ENCODE measurements around the gene LRRC41. TPM values are rescaled to one million over a fixed set of nuclear protein-coding genes. Genes with fewer than 3 reads are reported as not detected.
"Not testable (repeated sequence)": the region's sequence is repeated elsewhere in the genome, so short reads cannot be mapped to it uniquely, and the experiment has no call there.

The LRRC41 gene
- total RNA-seq, 1 experiment from 2014 or later: 101 TPM

- Histone ChIP-seq H3K27me3 (no peaks in the 10 kb centered on the region), H3K36me3 (peaks cover 83% of the 10 kb centered on the region), H3K4me3 (no peak overlapping the region), H3K9me3 (no peaks in the 10 kb centered on the region)
- no peak for DNase-seq
Measured at GRCh38 chr1:46275030-46275337, 28.4 kb downstream of the LRRC41 start.

GRCh38 chr1:46274225-46275029 lies 29.0 kb downstream of the LRRC41 start:
- DNase-seq: no peak
- no peaks in the 10 kb centered on the region for H3K27me3 ChIP-seq
- H3K36me3 ChIP-seq: peaks cover 77% of the 10 kb centered on the region

GRCh38 chr1:46268578-46268977 lies 34.8 kb downstream of the LRRC41 start:
- H3K4me3 ChIP-seq: no peak overlapping the region
- H3K27me3 ChIP-seq: no peaks in the 10 kb centered on the region
- no peak for DNase-seq
- H3K9me3 ChIP-seq: no peaks in the 10 kb centered on the region
- peaks cover 63% of the 10 kb centered on the region for H3K36me3 ChIP-seq

More at GRCh38 chr1:46274225-46275029, 29.0 kb downstream of the LRRC41 start:
- H3K9me3 ChIP-seq: no peaks in the 10 kb centered on the region
- no peak overlapping the region for H3K4me3 ChIP-seq

GRCh38 chr1:46263146-46263545 lies 40.3 kb downstream of the LRRC41 start:
- no peak overlapping the region for H3K4me3 ChIP-seq
- peaks cover 72% of the 10 kb centered on the region for H3K36me3 ChIP-seq
- no peaks in the 10 kb centered on the region for H3K27me3 ChIP-seq
- no peaks in the 10 kb centered on the region for H3K9me3 ChIP-seq
- DNase-seq: no peak

GRCh38 chr1:46262508-46262907 lies 40.9 kb downstream of the LRRC41 start:
- no peak overlapping the region for H3K4me3 ChIP-seq
- no peak for DNase-seq

GRCh38 chr1:46256523-46256922 lies 46.9 kb downstream of the LRRC41 start:
- Histone ChIP-seq H3K36me3 (peaks cover 41% of the 10 kb centered on the region), H3K4me3 (no peak overlapping the region), H3K27me3 (no peaks in the 10 kb centered on the region), H3K9me3 (no peaks in the 10 kb centered on the region)
- no peak for DNase-seq

More at GRCh38 chr1:46262508-46262907, 40.9 kb downstream of the LRRC41 start:
- Histone ChIP-seq H3K36me3 (peaks cover 72% of the 10 kb centered on the region), H3K9me3 (no peaks in the 10 kb centered on the region), H3K27me3 (no peaks in the 10 kb centered on the region)

- Histone ChIP-seq H3K36me3 (peaks cover 43% of the 10 kb centered on the region), H3K27me3 (no peaks in the 10 kb centered on the region), H3K4me3 (no peak overlapping the region), H3K9me3 (no peaks in the 10 kb centered on the region)
- DNase-seq: no peak
Measured at GRCh38 chr1:46254668-46255067, 48.7 kb downstream of the LRRC41 start.

- peak; percentile 69 for DNase-seq
- Histone ChIP-seq H3K36me3 (peaks cover 25% of the 10 kb centered on the region), H3K27me3 (no peaks in the 10 kb centered on the region), H3K4me3 (peak overlapping the region; percentile 67), H3K9me3 (no peaks in the 10 kb centered on the region)
Measured at GRCh38 chr1:46248122-46248920, 55.1 kb downstream of the LRRC41 start.

- H3K9me3 ChIP-seq: no peaks in the 10 kb centered on the region
- H3K4me3 ChIP-seq: peak within 1 kb of the TSS; percentile 69
- DNase-seq: peak; percentile 99
- H3K27me3 ChIP-seq: no peaks in the 10 kb centered on the region
- H3K36me3 ChIP-seq: peaks cover 22% of the 10 kb centered on the region
Measured at GRCh38 chr1:46247436-46248121, 55.8 kb downstream of the LRRC41 start, which contains the start of gene RAD54L. TSS of gene RAD54L (plus strand) at chr1:46247763. CDS start at chr1:46248406, 643 bp downstream.

GRCh38 chr1:46246548-46247435 lies 56.6 kb downstream of the LRRC41 start:
- peak; percentile 64 for DNase-seq
- no peaks in the 10 kb centered on the region for H3K9me3 ChIP-seq
- peaks cover 20% of the 10 kb centered on the region for H3K36me3 ChIP-seq
- H3K4me3 ChIP-seq: peak overlapping the region; percentile 69
- H3K27me3 ChIP-seq: no peaks in the 10 kb centered on the region

GRCh38 chr1:46246136-46246535 lies 57.3 kb downstream of the LRRC41 start:
- H3K9me3 ChIP-seq, H3K4me3 ChIP-seq, DNase-seq, H3K27me3 ChIP-seq: not testable (repeated sequence)
- H3K36me3 ChIP-seq: peaks cover 15% of the 10 kb centered on the region

- Histone ChIP-seq H3K36me3 (peaks cover 5% of the 10 kb centered on the region), H3K4me3 (no peak overlapping the region), H3K9me3 (no peaks in the 10 kb centered on the region), H3K27me3 (no peaks in the 10 kb centered on the region)
- DNase-seq: no peak
Measured at GRCh38 chr1:46244656-46245371, 58.6 kb downstream of the LRRC41 start.

GRCh38 chr1:46243831-46244230 lies 59.6 kb downstream of the LRRC41 start:
- H3K36me3 ChIP-seq, DNase-seq, H3K9me3 ChIP-seq: not testable (repeated sequence)

GRCh38 chr1:46242918-46243317 lies 60.5 kb downstream of the LRRC41 start:
- H3K27me3 ChIP-seq: no peaks in the 10 kb centered on the region
- no peaks in the 10 kb centered on the region for H3K36me3 ChIP-seq
- no peak for DNase-seq
- H3K4me3 ChIP-seq: no peak overlapping the region
- no peaks in the 10 kb centered on the region for H3K9me3 ChIP-seq

More at GRCh38 chr1:46243831-46244230, 59.6 kb downstream of the LRRC41 start:
- not testable (repeated sequence) for H3K4me3 ChIP-seq, H3K27me3 ChIP-seq

GRCh38 chr1:46241733-46242132 lies 61.7 kb downstream of the LRRC41 start:
- H3K27me3 ChIP-seq, H3K36me3 ChIP-seq, DNase-seq, H3K9me3 ChIP-seq, H3K4me3 ChIP-seq: not testable (repeated sequence)

- not testable (repeated sequence) for H3K4me3 ChIP-seq, H3K27me3 ChIP-seq, H3K9me3 ChIP-seq, DNase-seq, H3K36me3 ChIP-seq
Measured at GRCh38 chr1:46238865-46239264, 64.6 kb downstream of the LRRC41 start.

Measured in MG63 (cell line).